GM08714 (cell line): ENCODE results near the gene LRFN4.

Experiments used
- H3K4me3 ChIP-seq: fragments of 200-500 bp; sonication (Bioruptor generic); 2 replicates; pipeline ENCODE4 v1.5.1; 2014; ENCODE audit warnings: mild to moderate bottlenecking, low read length, inconsistent platforms
- ZNF274 ChIP-seq: IDR thresholded peaks from 2 replicates; pipeline ENCODE4 v1.6.1; 2012; ENCODE audit warnings: mild to moderate bottlenecking, low read depth, low read length

Gene LRFN4

GRCh38 chr11:66858939-66859685 lies 2.2 kb downstream of the LRFN4 start:
- H3K4me3 ChIP-seq = no peak overlapping the region
- TF ChIP-seq ZNF274 = no peak

- TF ChIP-seq ZNF274 = no peak
- H3K4me3 ChIP-seq = no peak overlapping the region
These were observed 3.0 kb downstream of the LRFN4 start for GRCh38 chr11:66859686-66860448.

- no peak overlapping the region for H3K4me3 ChIP-seq
- no peak for TF ChIP-seq ZNF274
These were observed 3.6 kb downstream of the LRFN4 start for GRCh38 chr11:66860449-66860831.

- no peak overlapping the region for H3K4me3 ChIP-seq
- TF ChIP-seq ZNF274 = no peak
These were observed 4.3 kb downstream of the LRFN4 start for GRCh38 chr11:66861038-66861773.

GRCh38 chr11:66861774-66862558 lies 5.1 kb downstream of the LRFN4 start:
- H3K4me3 ChIP-seq = no peak overlapping the region
- TF ChIP-seq ZNF274 = no peak

GRCh38 chr11:66862559-66863037 lies 5.7 kb downstream of the LRFN4 start:
- no peak overlapping the region for H3K4me3 ChIP-seq
- TF ChIP-seq ZNF274 = no peak

GRCh38 chr11:66863428-66864125 lies 6.7 kb downstream of the LRFN4 start:
- no peak for TF ChIP-seq ZNF274
- H3K4me3 ChIP-seq = no peak overlapping the region

- H3K4me3 ChIP-seq = no peak overlapping the region
- no peak for TF ChIP-seq ZNF274
These were observed 7.5 kb downstream of the LRFN4 start for GRCh38 chr11:66864172-66864901.

- H3K4me3 ChIP-seq = no peak overlapping the region
- no peak for TF ChIP-seq ZNF274
These were observed 8.2 kb downstream of the LRFN4 start for GRCh38 chr11:66864924-66865697.

GRCh38 chr11:66866007-66866406 lies 9.1 kb downstream of the LRFN4 start:
- no peak overlapping the region for H3K4me3 ChIP-seq
- no peak for TF ChIP-seq ZNF274

GRCh38 chr11:66866511-66866986 lies 9.7 kb downstream of the LRFN4 start:
- TF ChIP-seq ZNF274 = no peak
- no peak overlapping the region for H3K4me3 ChIP-seq
